ENCODE data around the gene MYZAP.

Gene MYZAP

GRCh38 chr15:57606048-57606447, 14.3 kb downstream of the MYZAP start:
- Histone ChIP-seq H3K27ac (replicated peaks) (no peak overlapping the region), H3K27me3 (ENCODE audit: insufficient read depth, poor library complexity, severe bottlenecking) (no peaks in the 10 kb centered on the region), H3K4me3 (replicated peaks; ENCODE audit: insufficient read depth, low read length) (no peak overlapping the region)
- no peak for DNase-seq (ENCODE audit: low read depth in 1 of 2, low spot score in 1 of 2)
- TF ChIP-seq POLR2AphosphoS5 (IDR thresholded peaks at IDR 0.05; ENCODE audit: low read depth) (no peak), CTCF (IDR thresholded peaks at IDR 0.05; ENCODE audit: insufficient read depth, low read length) (no peak), REST (IDR thresholded peaks at IDR 0.05; ENCODE audit: insufficient replicate concordance, low read depth) (no peak), GABPA (IDR thresholded peaks at IDR 0.05; ENCODE audit: low read depth) (no peak), SPI1 (IDR thresholded peaks at IDR 0.05; ENCODE audit: borderline replicate concordance, low read depth) (no peak)

- no peak overlapping the region for H3K27ac ChIP-seq (replicated peaks)
- no peak for TF ChIP-seq GABPA (IDR thresholded peaks at IDR 0.05; ENCODE audit: low read depth)
- H3K4me3 ChIP-seq (replicated peaks; ENCODE audit: insufficient read depth, low read length), result no peak overlapping the region
- no peaks in the 10 kb centered on the region for H3K27me3 ChIP-seq (ENCODE audit: insufficient read depth, poor library complexity, severe bottlenecking)
- DNase-seq (ENCODE audit: low read depth in 1 of 2, low spot score in 1 of 2), result no peak
These were observed 15.1 kb downstream of the MYZAP start for GRCh38 chr15:57606816-57607215.

- peak in 1 of 2 experiments; percentile 17 for DNase-seq (ENCODE audit: low read depth in 1 of 2, low spot score in 1 of 2)
- Histone ChIP-seq H3K4me3 (replicated peaks; ENCODE audit: insufficient read depth, low read length) (no peak overlapping the region), H3K27ac (replicated peaks) (no peak overlapping the region), H3K27me3 (ENCODE audit: insufficient read depth, poor library complexity, severe bottlenecking) (no peaks in the 10 kb centered on the region)
- no peak for TF ChIP-seq SPI1 (IDR thresholded peaks at IDR 0.05; ENCODE audit: borderline replicate concordance, low read depth)
- TF ChIP-seq CTCF (IDR thresholded peaks at IDR 0.05; ENCODE audit: insufficient read depth, low read length), result no peak
- no peak for TF ChIP-seq POLR2AphosphoS5 (IDR thresholded peaks at IDR 0.05; ENCODE audit: low read depth)
- no peak for TF ChIP-seq REST (IDR thresholded peaks at IDR 0.05; ENCODE audit: insufficient replicate concordance, low read depth)
- TF ChIP-seq GABPA (IDR thresholded peaks at IDR 0.05; ENCODE audit: low read depth), result no peak
These were observed 15.9 kb downstream of the MYZAP start for GRCh38 chr15:57607570-57608000.

GRCh38 chr15:57609805-57610529, 18.3 kb downstream of the MYZAP start:
- DNase-seq (ENCODE audit: low read depth in 1 of 2, low spot score in 1 of 2), result no peak
- no peak overlapping the region for H3K27ac ChIP-seq (replicated peaks)
- H3K27me3 ChIP-seq (ENCODE audit: insufficient read depth, poor library complexity, severe bottlenecking), result no peaks in the 10 kb centered on the region
- H3K4me3 ChIP-seq (replicated peaks; ENCODE audit: insufficient read depth, low read length), result no peak overlapping the region
- TF ChIP-seq SPI1 (IDR thresholded peaks at IDR 0.05; ENCODE audit: borderline replicate concordance, low read depth), result peak; percentile 33; the same call in 1 of the 2 replicates
- TF ChIP-seq REST (IDR thresholded peaks at IDR 0.05; ENCODE audit: insufficient replicate concordance, low read depth), result no peak
- TF ChIP-seq CTCF (IDR thresholded peaks at IDR 0.05; ENCODE audit: insufficient read depth, low read length), result no peak
- no peak for TF ChIP-seq GABPA (IDR thresholded peaks at IDR 0.05; ENCODE audit: low read depth)
- no peak for TF ChIP-seq POLR2AphosphoS5 (IDR thresholded peaks at IDR 0.05; ENCODE audit: low read depth)

Measured in HL-60 (cell line).